Astrocyte of the hippocampus (primary cell): ENCODE measurements around the gene MRPS31.
A peak's percentile ranks its signal among the peaks of the same experiment; 100 is the strongest.

Source experiments
- DNase-seq: peaks from one replicate; pipeline ENCODE4 v3.0.0; 2011; ENCODE audit warnings: low read depth, low spot score

Gene MRPS31

GRCh38 chr13:40770934-40771618 lies at the start of gene MRPS31:
Gene MRPS31, minus strand, starts transcription at chr13:40771190. Its CDS starts 54 bp downstream, at chr13:40771136.
- DNase-seq, result peak; percentile 97

GRCh38 chr13:40819797-40820315 lies 48.9 kb upstream of the MRPS31 start:
- no peak for DNase-seq

GRCh38 chr13:40818926-40819325 lies 47.9 kb upstream of the MRPS31 start:
- no peak for DNase-seq

- no peak for DNase-seq
These were observed 43.8 kb upstream of the MRPS31 start for GRCh38 chr13:40814803-40815202.

GRCh38 chr13:40813667-40814454 lies 42.9 kb upstream of the MRPS31 start:
- no peak for DNase-seq

GRCh38 chr13:40812724-40813445 lies 41.9 kb upstream of the MRPS31 start:
- DNase-seq, result no peak

GRCh38 chr13:40812102-40812501 lies 41.1 kb upstream of the MRPS31 start:
- DNase-seq, result no peak

- no peak for DNase-seq
These were observed 38.5 kb upstream of the MRPS31 start for GRCh38 chr13:40809471-40809870.

GRCh38 chr13:40806241-40806640 lies 35.3 kb upstream of the MRPS31 start:
- DNase-seq, result no peak

- DNase-seq, result no peak
These were observed 32.3 kb upstream of the MRPS31 start for GRCh38 chr13:40803316-40803715.

- DNase-seq, result no peak
These were observed 30.5 kb upstream of the MRPS31 start for GRCh38 chr13:40801255-40802217.

- no peak for DNase-seq
These were observed 29.6 kb upstream of the MRPS31 start for GRCh38 chr13:40800559-40800958.

GRCh38 chr13:40799508-40799907 lies 28.5 kb upstream of the MRPS31 start:
- DNase-seq, result no peak

GRCh38 chr13:40798380-40798779 lies 27.4 kb upstream of the MRPS31 start:
- DNase-seq, result no peak

- DNase-seq, result no peak
These were observed 25.7 kb upstream of the MRPS31 start for GRCh38 chr13:40796649-40797048.

- DNase-seq, result no peak
These were observed 23.7 kb upstream of the MRPS31 start for GRCh38 chr13:40794414-40795368.

GRCh38 chr13:40793339-40793738 lies 22.3 kb upstream of the MRPS31 start:
- DNase-seq, result no peak

- DNase-seq, result no peak
These were observed 21.5 kb upstream of the MRPS31 start for GRCh38 chr13:40792284-40793051.

- DNase-seq, result no peak
These were observed 19.2 kb upstream of the MRPS31 start for GRCh38 chr13:40790154-40790616.
